ENCODE data around the gene CYSTM1. TPM values are rescaled to one million over a fixed set of nuclear protein-coding genes. Genes with fewer than 3 reads are reported as not detected.

The CYSTM1 gene
- total and polyA plus RNA-seq, 4 donors, result 8.1 to 45.7 (median 23.4) TPM

GRCh38 chr5:140217299-140218026, 42.5 kb downstream of the CYSTM1 start (continued):
- TF ChIP-seq REST (IDR thresholded peaks at IDR 0.05) (no peak), YY1 (IDR thresholded peaks at IDR 0.05) (no peak), RXRA (IDR thresholded peaks at IDR 0.05) (no peak), CTCF (IDR thresholded peaks at IDR 0.05; ENCODE audit: low read depth, low read length, missing input control) (no peak)

- DNase-seq (ENCODE audit: low spot score), result no peak
- no peak overlapping the region for H3K4me3 ChIP-seq (ENCODE audit: low read depth in 1 of 3, low read length in 3 of 3)
- no peak overlapping the region for H3K9ac ChIP-seq (ENCODE audit: low read depth in 1 of 2, low read length in 2 of 2)
- H3K27ac ChIP-seq (ENCODE audit: low read depth in 1 of 2, low read length in 2 of 2), result peak overlapping the region; percentile 69 to 73
- peaks cover 11 to 49% (median 33%) of the 10 kb centered on the region in 4 donors for H3K4me1 ChIP-seq (ENCODE audit: control insufficient read depth in 4 of 4, insufficient read depth in 4 of 4, low read length in 3 of 4)
- TF ChIP-seq JUND (IDR thresholded peaks at IDR 0.05), result peak; percentile 16 to 32
- peak; percentile 54 for TF ChIP-seq YY1 (IDR thresholded peaks at IDR 0.05)
- no peak for TF ChIP-seq EGR1 (IDR thresholded peaks at IDR 0.05; ENCODE audit: low read depth in 2 of 2)
- peak; percentile 4 for TF ChIP-seq HNF4G (IDR thresholded peaks at IDR 0.05)
- TF ChIP-seq RXRA (IDR thresholded peaks at IDR 0.05), result peak; percentile 63 to 69
- peak; percentile 46 for TF ChIP-seq SP1 (IDR thresholded peaks at IDR 0.05)
- TF ChIP-seq RAD21 (IDR thresholded peaks at IDR 0.05), result peak; percentile 27 to 37
- TF ChIP-seq HNF4A (conservative IDR thresholded peaks at IDR 0.05), result peak; percentile 55 to 73
- no peak for TF ChIP-seq TAF1 (conservative IDR thresholded peaks at IDR 0.05)
- TF ChIP-seq MAX (IDR thresholded peaks at IDR 0.05), result peak; percentile 44
- TF ChIP-seq REST (IDR thresholded peaks at IDR 0.05), result peak; percentile 26
- TF ChIP-seq NR2F2 (IDR thresholded peaks at IDR 0.05), result no peak
- no peaks in the 10 kb centered on the region for H3K9me3 ChIP-seq (ENCODE audit: control insufficient read depth in 4 of 4, low read length in 3 of 4)
- 32% methylated on average over 9 of the region's 9 CpGs for WGBS
- H3K27me3 ChIP-seq (ENCODE audit: control insufficient read depth in 4 of 4, insufficient read depth in 4 of 4, low read length in 3 of 4), result no peaks in the 10 kb centered on the region
- no peaks in the 10 kb centered on the region for H3K36me3 ChIP-seq (ENCODE audit: control insufficient read depth in 4 of 4, insufficient read depth in 3 of 4, low read depth in 1 of 4, low read length in 3 of 4)
Measured at GRCh38 chr5:140219068-140219991, 44.3 kb downstream of the CYSTM1 start.
